ENCODE results near the gene SUN2. TPM values are rescaled to one million over a fixed set of nuclear protein-coding genes. Genes with fewer than 3 reads are reported as not detected.

Gene SUN2
- total RNA-seq, 1 donor from 2014 or later = 148 TPM

GRCh38 chr22:38777087-38777671 is 21.4 kb upstream of the SUN2 start:
- Mint-ChIP-seq H3K4me1 (ENCODE audit: unreplicated experiment) (peaks cover 2% of the 10 kb centered on the region), H3K27me3 (ENCODE audit: unreplicated experiment) (no peaks in the 10 kb centered on the region), H3K9me3 (ENCODE audit: unreplicated experiment) (no peaks in the 10 kb centered on the region), H3K4me3 (ENCODE audit: unreplicated experiment) (no peak overlapping the region), H3K36me3 (ENCODE audit: unreplicated experiment) (peaks cover 4% of the 10 kb centered on the region), H3K27ac (ENCODE audit: unreplicated experiment) (no peak overlapping the region)
- no peak for DNase-seq (ENCODE audit: extremely low spot score, unreplicated experiment)
- TF ChIP-seq CTCF (IDR thresholded peaks at IDR 0.05) = no peak

- H3K9me3 Mint-ChIP-seq (ENCODE audit: unreplicated experiment) = no peaks in the 10 kb centered on the region
- H3K4me1 Mint-ChIP-seq (ENCODE audit: unreplicated experiment) = no peaks in the 10 kb centered on the region
- peaks cover 3% of the 10 kb centered on the region for H3K36me3 Mint-ChIP-seq (ENCODE audit: unreplicated experiment)
- no peak overlapping the region for H3K4me3 Mint-ChIP-seq (ENCODE audit: unreplicated experiment)
- no peak for TF ChIP-seq CTCF (IDR thresholded peaks at IDR 0.05)
- DNase-seq (ENCODE audit: extremely low spot score, unreplicated experiment) = no peak
- H3K27ac Mint-ChIP-seq (ENCODE audit: unreplicated experiment) = no peak overlapping the region
- no peaks in the 10 kb centered on the region for H3K27me3 Mint-ChIP-seq (ENCODE audit: unreplicated experiment)
Measured at GRCh38 chr22:38776086-38776485, 20.3 kb upstream of the SUN2 start.

- Mint-ChIP-seq H3K27ac (ENCODE audit: unreplicated experiment) (no peak overlapping the region), H3K27me3 (ENCODE audit: unreplicated experiment) (no peaks in the 10 kb centered on the region), H3K4me3 (ENCODE audit: unreplicated experiment) (no peak overlapping the region), H3K9me3 (ENCODE audit: unreplicated experiment) (no peaks in the 10 kb centered on the region), H3K36me3 (ENCODE audit: unreplicated experiment) (peaks cover 3% of the 10 kb centered on the region), H3K4me1 (ENCODE audit: unreplicated experiment) (no peaks in the 10 kb centered on the region)
- TF ChIP-seq CTCF (IDR thresholded peaks at IDR 0.05) = no peak
- DNase-seq (ENCODE audit: extremely low spot score, unreplicated experiment) = no peak
Measured at GRCh38 chr22:38775656-38776055, 19.9 kb upstream of the SUN2 start.

GRCh38 chr22:38774496-38775166 is 18.8 kb upstream of the SUN2 start:
- H3K4me1 Mint-ChIP-seq (ENCODE audit: unreplicated experiment) = no peaks in the 10 kb centered on the region
- no peak overlapping the region for H3K27ac Mint-ChIP-seq (ENCODE audit: unreplicated experiment)
- no peak overlapping the region for H3K4me3 Mint-ChIP-seq (ENCODE audit: unreplicated experiment)
- DNase-seq (ENCODE audit: extremely low spot score, unreplicated experiment) = no peak
- H3K27me3 Mint-ChIP-seq (ENCODE audit: unreplicated experiment) = no peaks in the 10 kb centered on the region
- H3K9me3 Mint-ChIP-seq (ENCODE audit: unreplicated experiment) = no peaks in the 10 kb centered on the region
- peaks cover 3% of the 10 kb centered on the region for H3K36me3 Mint-ChIP-seq (ENCODE audit: unreplicated experiment)
- TF ChIP-seq CTCF (IDR thresholded peaks at IDR 0.05) = no peak

- no peak for TF ChIP-seq CTCF (IDR thresholded peaks at IDR 0.05)
- DNase-seq (ENCODE audit: extremely low spot score, unreplicated experiment) = no peak
- H3K9me3 Mint-ChIP-seq (ENCODE audit: unreplicated experiment) = no peaks in the 10 kb centered on the region
- no peak overlapping the region for H3K27ac Mint-ChIP-seq (ENCODE audit: unreplicated experiment)
- H3K27me3 Mint-ChIP-seq (ENCODE audit: unreplicated experiment) = no peaks in the 10 kb centered on the region
- peaks cover 2% of the 10 kb centered on the region for H3K4me1 Mint-ChIP-seq (ENCODE audit: unreplicated experiment)
- H3K36me3 Mint-ChIP-seq (ENCODE audit: unreplicated experiment) = peaks cover 3% of the 10 kb centered on the region
- no peak overlapping the region for H3K4me3 Mint-ChIP-seq (ENCODE audit: unreplicated experiment)
Measured at GRCh38 chr22:38773363-38773946, 17.7 kb upstream of the SUN2 start.

Measured in osteocyte (in vitro differentiated cells).